GM21717 (cell line): ENCODE results near the gene BCL7B.
"Not testable (repeated sequence)": the region's sequence is repeated elsewhere in the genome, so short reads cannot be mapped to it uniquely, and the experiment has no call there.

Source experiments
- ATAC-seq: cut with Tn5 transposase; IDR thresholded peaks from one replicate; pipeline ENCODE4 v1.9.1; 2021; ENCODE audit warnings: mild to moderate bottlenecking, moderate library complexity; ENCODE audit not compliant: unreplicated experiment

BCL7B gene

GRCh38 chr7:73537051-73537450 lies 20.4 kb downstream of the BCL7B start:
- no peak for ATAC-seq

- ATAC-seq: no peak
Measured at GRCh38 chr7:73536479-73536878, 21.0 kb downstream of the BCL7B start.

GRCh38 chr7:73535918-73536317 lies 21.6 kb downstream of the BCL7B start:
- not testable (repeated sequence) for ATAC-seq

- ATAC-seq: no peak
Measured at GRCh38 chr7:73533742-73534141, 23.7 kb downstream of the BCL7B start.

GRCh38 chr7:73532224-73532623 lies 25.3 kb downstream of the BCL7B start:
- no peak for ATAC-seq

DNA sequence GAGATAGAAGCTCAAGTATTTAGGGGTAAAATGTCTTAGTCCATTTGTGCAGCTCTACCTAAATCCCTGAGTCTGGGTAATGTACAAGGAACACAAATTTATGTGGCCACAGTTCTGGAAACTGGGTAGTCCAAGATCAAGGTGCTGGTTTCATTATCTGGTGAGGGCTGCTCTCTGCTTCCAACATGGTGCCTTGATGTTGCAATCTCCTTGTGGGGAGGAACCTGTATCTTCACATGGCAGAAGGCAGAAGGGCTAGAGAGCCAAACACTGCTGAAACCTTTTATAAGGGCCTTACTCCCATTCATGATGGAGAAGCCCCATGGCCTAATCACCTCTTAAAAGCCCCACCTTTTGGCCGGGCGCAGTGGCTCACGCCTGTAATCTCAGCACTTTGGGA lies 26.7 kb downstream of the BCL7B start:
- ATAC-seq: no peak

GRCh38 chr7:73526896-73527821 lies 30.3 kb downstream of the BCL7B start:
- no peak for ATAC-seq

- ATAC-seq: not testable (repeated sequence)
Measured at GRCh38 chr7:73526158-73526494, 31.4 kb downstream of the BCL7B start.

DNA sequence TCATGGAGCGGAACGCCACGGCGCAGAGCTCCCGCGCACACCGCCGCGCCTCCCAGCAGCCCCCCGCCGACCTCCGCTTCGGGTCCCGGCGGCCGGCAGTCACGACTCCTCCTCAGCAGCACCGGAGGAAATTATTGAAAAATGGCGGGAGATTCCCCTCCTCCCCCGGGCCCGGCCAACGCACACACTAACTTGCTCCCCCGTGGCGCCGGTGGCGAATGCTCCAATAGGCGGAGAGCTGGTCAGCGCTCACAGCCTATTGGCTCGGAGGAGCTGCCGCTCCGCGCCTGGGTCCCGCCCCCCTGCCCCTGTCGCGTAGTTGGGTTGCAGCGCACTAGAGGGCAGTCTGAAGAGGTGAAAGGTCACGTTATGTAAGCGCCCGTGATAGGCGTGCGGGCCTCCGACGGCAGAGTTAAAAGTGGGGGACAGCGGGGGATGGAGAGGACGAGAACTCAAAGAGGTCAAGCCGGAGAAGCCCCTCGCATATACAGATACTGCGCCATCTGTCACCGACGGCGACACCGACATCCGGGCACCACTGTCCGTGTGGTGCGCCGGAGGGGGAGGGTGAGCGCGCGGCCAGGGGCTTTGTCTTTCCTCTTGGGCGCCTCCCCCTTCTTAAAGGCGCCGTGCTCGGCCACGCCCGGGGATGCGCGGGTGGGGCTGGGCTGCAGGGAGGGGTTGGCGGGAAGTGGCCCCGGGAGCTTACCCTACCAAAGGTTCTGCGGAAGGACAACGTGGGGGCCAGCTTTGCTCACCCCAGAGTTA lies 35.2 kb downstream of the BCL7B start, which contains the start of gene BAZ1B:
BAZ1B (minus strand) TSS at position 189 of the 768 bp plus-strand sequence. CDS start 360 bp downstream, outside the sequence.
- ATAC-seq: peak; percentile 83

DNA sequence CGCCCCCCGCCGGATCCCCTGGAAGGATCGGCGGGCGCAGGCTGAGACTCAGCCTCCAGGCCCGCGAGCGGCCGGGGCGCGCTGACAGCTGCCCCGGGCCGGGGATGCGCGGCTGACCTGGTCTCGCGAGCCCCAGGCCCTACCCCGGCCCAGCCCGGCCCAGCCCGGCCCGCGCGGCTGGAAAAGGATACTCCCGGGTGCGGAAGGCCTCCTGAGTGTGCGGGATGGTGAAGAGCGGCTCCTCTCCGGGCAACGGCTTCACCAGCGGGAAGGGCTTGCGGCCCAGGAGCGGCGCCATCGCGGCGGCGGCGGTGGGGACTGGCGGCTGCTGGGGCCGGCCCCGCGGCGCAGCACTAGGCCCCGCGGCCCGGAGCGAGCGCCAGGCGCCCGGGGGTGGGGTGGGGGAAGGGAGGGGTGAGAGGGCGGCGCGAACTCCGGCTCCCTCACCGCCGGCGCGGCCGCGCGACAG lies 35.8 kb downstream of the BCL7B start:
- ATAC-seq: peak; percentile 46

DNA sequence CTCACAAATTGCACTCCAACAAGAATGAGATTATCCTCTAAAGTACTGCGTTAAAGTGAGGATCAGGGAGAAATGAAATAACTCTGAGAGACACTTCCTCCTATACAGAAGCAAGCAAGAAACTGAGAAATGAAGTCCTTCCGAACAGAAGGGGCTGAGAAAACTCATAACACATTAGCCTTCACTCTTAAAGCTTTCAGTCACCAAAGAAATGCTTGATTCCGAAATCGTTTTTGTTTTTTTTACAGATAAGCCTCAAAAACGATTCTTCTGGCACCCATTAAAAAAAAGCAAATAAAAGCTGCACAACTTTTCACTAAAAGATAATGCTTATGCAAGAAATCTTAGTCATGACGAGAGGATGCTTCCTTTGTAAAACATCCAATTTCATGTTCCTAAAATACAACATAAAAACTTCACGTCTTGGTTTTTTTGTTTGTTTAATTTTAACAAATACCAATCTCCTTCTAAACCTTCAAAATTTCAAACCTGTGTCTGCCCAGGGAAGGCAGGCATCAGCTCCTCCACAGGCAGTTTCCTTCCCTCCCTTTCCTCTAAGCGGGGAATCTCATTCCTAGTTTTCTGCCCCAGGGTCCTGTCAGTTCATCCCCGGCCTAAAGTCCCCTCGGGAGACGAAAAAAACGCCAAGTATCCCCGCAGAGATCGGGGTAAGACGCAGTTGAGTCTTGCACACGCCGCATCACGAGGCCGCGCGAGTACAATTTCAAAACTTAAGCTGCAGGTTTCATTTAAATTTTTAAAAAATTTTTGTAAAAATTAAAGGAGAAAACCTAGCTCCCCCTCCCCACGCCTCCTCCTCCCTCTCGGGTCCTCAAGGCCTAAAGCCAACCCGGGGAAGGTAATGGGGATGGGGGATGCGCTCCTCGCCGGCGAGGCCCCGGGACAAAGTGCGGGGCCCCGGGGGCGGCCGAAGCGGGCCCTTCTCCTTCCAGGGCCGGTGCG lies 36.5 kb downstream of the BCL7B start:
- no peak for ATAC-seq

DNA sequence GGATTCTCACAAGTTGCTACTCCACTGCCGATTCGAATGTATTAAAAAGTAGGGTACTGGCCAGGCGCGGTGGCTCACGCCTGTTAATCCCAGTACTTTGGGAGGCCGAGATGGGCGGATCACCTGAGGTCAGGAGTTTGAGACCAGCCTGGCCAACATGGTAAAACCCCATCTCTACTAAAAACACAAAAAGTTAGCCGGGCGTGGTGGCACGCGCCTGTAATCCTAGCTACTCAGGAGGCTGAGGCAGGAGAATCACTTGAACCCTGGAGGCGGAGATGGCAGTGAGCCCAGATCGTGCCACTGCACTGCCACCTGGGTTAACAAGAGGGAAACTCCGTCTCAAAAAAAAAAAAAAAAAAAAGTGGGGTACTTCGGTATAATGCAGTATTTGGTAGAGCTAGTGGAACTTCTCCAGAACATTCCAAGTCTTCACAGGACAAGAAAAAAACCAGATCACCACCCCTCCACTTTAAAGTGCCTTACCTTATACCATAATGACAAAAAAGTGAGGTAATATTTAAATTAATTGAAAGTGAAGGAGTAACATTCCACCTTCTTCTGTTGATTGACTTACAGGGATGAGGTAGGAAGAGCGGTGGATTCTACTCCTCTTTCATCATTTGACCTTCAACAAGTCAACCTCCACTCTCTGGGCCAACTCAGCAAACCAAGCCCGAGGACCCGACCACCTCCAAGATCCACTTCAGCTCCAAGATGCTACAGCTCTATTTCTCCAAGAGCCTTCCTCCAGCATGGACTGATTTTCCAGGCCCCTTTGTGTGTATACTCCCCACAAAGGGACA lies 37.4 kb downstream of the BCL7B start:
- no peak for ATAC-seq

DNA sequence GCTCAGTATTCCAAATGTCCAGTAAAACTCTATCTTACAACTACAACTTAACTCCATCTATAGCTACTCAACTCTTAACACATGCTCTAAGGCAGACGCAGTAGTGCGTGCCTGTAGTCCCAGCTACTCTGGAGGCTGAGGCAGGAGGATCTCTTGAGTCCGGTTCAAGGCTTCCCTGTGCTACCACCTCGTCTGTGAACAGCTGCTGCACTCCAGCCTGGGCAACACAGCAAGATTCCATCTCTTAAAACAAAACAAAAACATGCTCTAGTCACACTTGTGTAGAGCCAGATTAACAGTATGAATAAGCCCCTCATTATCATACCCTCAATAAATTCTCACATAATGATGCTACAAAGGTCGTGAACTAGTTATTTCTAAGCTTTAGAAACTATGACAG lies 39.0 kb downstream of the BCL7B start:
- no peak for ATAC-seq

- no peak for ATAC-seq
Measured at GRCh38 chr7:73517241-73517995, 40.1 kb downstream of the BCL7B start.

- no peak for ATAC-seq
Measured at GRCh38 chr7:73515178-73515577, 42.3 kb downstream of the BCL7B start.

DNA sequence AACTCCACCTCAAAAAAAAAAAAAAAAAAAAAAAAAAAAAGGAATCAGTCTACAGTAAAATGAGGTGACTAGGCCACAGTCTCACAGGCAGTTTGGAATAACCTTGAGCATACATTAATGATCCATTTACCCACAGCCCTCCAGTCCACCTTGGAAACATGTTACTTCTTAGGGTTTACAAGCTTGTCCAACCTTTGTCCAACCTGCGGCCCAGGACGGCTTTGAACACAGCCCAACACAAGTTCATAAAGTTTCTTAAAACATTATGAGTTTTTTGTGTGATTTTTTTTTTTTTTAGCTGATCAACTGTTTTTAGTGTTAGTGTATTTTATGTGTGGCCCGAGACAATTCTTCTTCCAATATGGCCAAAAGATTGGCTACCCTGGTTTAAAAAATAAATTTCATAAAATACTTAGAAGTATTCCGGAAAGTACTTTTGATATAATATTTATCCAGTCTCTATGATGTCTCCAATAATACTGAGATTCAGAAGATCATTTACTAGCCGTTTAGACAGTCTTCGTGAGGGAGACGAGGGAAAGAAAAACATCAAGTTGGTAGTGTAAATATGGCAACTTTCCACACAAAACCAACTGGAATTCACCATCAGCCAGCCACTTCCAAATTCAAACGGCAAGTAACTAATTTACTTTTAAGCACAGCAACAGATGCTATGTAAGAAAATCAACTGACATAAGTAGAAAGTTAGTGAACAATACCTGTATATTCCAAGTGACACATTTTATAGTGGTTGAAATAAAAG lies 45.3 kb downstream of the BCL7B start:
- no peak for ATAC-seq

DNA sequence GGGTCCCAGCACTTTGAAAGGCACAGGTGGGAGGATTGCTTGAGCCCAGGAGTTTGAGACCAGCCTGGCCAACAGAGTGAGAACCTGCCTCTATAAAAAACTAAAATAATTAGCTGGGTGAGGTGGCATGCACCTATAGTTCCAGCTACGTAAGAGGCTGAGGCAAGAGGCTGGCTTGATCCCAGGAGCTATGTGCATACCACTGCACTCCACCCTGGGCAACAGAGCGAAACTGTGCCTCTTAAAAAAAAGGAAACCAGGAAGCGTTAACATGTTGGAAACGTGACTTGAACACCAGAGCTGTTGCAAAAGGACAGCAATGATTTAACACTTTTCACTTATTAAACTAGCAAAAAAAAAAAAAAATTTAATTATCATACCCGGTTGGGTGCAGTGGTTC lies 48.0 kb downstream of the BCL7B start:
- no peak for ATAC-seq

GRCh38 chr7:73507556-73507955 lies 49.9 kb downstream of the BCL7B start:
- no peak for ATAC-seq
